HCT116 (cell line): Measurements from ENCODE around the gene OR9G4. TPM values are rescaled to one million over a fixed set of nuclear protein-coding genes. Genes with fewer than 3 reads are reported as not detected.

Experiments
- ATAC-seq: fragments of 200-7000 bp; cut with Tn5 transposase; 2 replicates; pipeline ENCODE4 v1.9.1; 2020; ENCODE audit warnings: mild to moderate bottlenecking, moderate library complexity
- BruUV-seq: library from RNA; stranded (reverse); fragments of 400-500 nt; replicated peaks from 2 replicates; lab custom pipeline; 2021; lab: Mats Ljungman, UMichigan
- CTCF ChIA-PET: fragments of 300-600 bp; sonication (Branson Sonifier 250); formaldehyde crosslinking; loops from one replicate; lab custom pipeline; 2021; ENCODE audit warnings: antibody characterized with exemption; lab: Charles Lee
- POLR2A ChIA-PET: fragments of 300-600, 350-600 bp; sonication (Branson Sonifier 250); formaldehyde crosslinking; loops from one replicate; lab custom pipeline; 2021; ENCODE audit warnings: antibody characterized with exemption; lab: Charles Lee
- RAD21 ChIA-PET, 2 experiments: fragments of 300-600 bp; sonication (Branson Sonifier 250); formaldehyde crosslinking; loops; one replicate each; lab custom pipeline; 2023; ENCODE audit warnings: low total read pairs in 2 of 2; ENCODE audit not compliant: uncharacterized antibody in 2 of 2, unreplicated experiment in 2 of 2, low non-redundant PET in 1 of 2; lab: Charles Lee
- DNase-seq: peaks from one replicate; pipeline ENCODE4 v3.0.0-alpha.2; 2010; ENCODE audit warnings: low read depth, low spot score
- H2AFZ ChIP-seq: fragments of 200-600 bp; shearing (Covaris generic), sonication (generic); 2 replicates; pipeline ENCODE4 v1.6.1; 2017; ENCODE audit warnings: low read depth, mixed run types, mixed read lengths, antibody characterized with exemption, low read length; ENCODE audit not compliant: poor library complexity, severe bottlenecking
- H3K27ac ChIP-seq: 2 replicates; pipeline ENCODE4 v1.5.1; 2012; ENCODE audit warnings: low read depth, low read length
- H3K27me3 ChIP-seq: fragments of 200-600 bp; sonication (generic); 2 replicates; pipeline ENCODE4 v1.6.1; 2016; ENCODE audit warnings: mixed run types, low read length, mixed read lengths; ENCODE audit not compliant: insufficient read depth
- H3K36me3 ChIP-seq, 2 experiments: fragments of 200-500 bp in 1 of 2; fragments of 200-600 bp in 1 of 2; sonication (Bioruptor generic) in 1 of 2; sonication (generic) in 1 of 2; 2 replicates each; pipeline versions ENCODE4 v1.5.1 to v1.6.1; 2014 to 2016; ENCODE audit warnings: low read length in 2 of 2, inconsistent platforms in 1 of 2, mixed read lengths in 1 of 2, mixed run types in 1 of 2; ENCODE audit not compliant: insufficient read depth in 2 of 2, control insufficient read depth in 1 of 2
- H3K4me1 ChIP-seq, 2 experiments: fragments of 200-600 bp in 1 of 2; sonication (generic) in 1 of 2; 2 replicates each; pipeline versions ENCODE4 v1.5.1 to v1.6.1; 2012 to 2017; ENCODE audit warnings: low read length in 2 of 2, inconsistent platforms in 1 of 2, mild to moderate bottlenecking in 1 of 2, mixed read lengths in 1 of 2, mixed run types in 1 of 2, moderate library complexity in 1 of 2; ENCODE audit not compliant: insufficient read depth in 2 of 2, control insufficient read depth in 1 of 2
- H3K4me2 ChIP-seq: fragments of 200-600 bp; sonication (generic); 2 replicates; pipeline ENCODE4 v1.6.1; 2017; ENCODE audit warnings: mixed run types, low read length, mixed read lengths
- H3K4me3 ChIP-seq, 2 experiments: fragments of 200-600 bp in 1 of 2; sonication (generic) in 1 of 2; replicated peaks in 1 of 2; 2 replicates each; pipeline ENCODE4 v1.5.1; 2011 to 2016; ENCODE audit warnings: low read length in 2 of 2, control low read depth in 1 of 2, low read depth in 1 of 2, mild to moderate bottlenecking in 1 of 2, mixed read lengths in 1 of 2, mixed run types in 1 of 2
- H3K79me2 ChIP-seq: fragments of 200-600 bp; sonication (generic); 2 replicates; pipeline ENCODE4 v1.6.1; 2017; ENCODE audit warnings: mild to moderate bottlenecking, mixed run types, low read length, moderate library complexity, mixed read lengths; ENCODE audit not compliant: insufficient read depth
- H3K9ac ChIP-seq: fragments of 200-600 bp; sonication (generic); 2 replicates; pipeline ENCODE4 v1.6.1; 2016; ENCODE audit warnings: low read length, mixed read lengths
- H3K9me2 ChIP-seq: fragments of 200-600 bp; sonication (generic), shearing (Covaris generic); 2 replicates; pipeline ENCODE4 v1.6.1; 2017; ENCODE audit warnings: mixed run types, mild to moderate bottlenecking, moderate library complexity; ENCODE audit not compliant: insufficient read depth
- H3K9me3 ChIP-seq, 2 experiments: fragments of 200-500 bp in 1 of 2; fragments of 200-600 bp in 1 of 2; sonication (Bioruptor generic) in 1 of 2; sonication (generic) in 1 of 2; 2 replicates each; pipeline ENCODE4 v1.6.1; 2014 to 2017; ENCODE audit warnings: low read length in 2 of 2, mixed read lengths in 2 of 2, inconsistent platforms in 1 of 2, low read depth in 1 of 2, mild to moderate bottlenecking in 1 of 2, mixed run types in 1 of 2, moderate library complexity in 1 of 2; ENCODE audit not compliant: control insufficient read depth in 1 of 2, insufficient read depth in 1 of 2
- H4K20me1 ChIP-seq: fragments of 200-600 bp; sonication (generic), shearing (Covaris generic); 2 replicates; pipeline ENCODE4 v1.6.1; 2017; ENCODE audit warnings: mixed run types, mild to moderate bottlenecking, moderate library complexity; ENCODE audit not compliant: insufficient read depth
- ELF1 ChIP-seq: IDR thresholded peaks from 2 replicates; pipeline ENCODE4 v1.6.1; 2012; ENCODE audit warnings: low read depth, borderline replicate concordance
- EZH2 ChIP-seq: fragments of 200-600 bp; sonication (generic); IDR thresholded peaks from 2 replicates; pipeline ENCODE4 v1.6.1; 2017; ENCODE audit warnings: antibody characterized with exemption, mixed run types
- EZH2phosphoT487 ChIP-seq: fragments of 200-600 bp; IDR thresholded peaks from 2 replicates; pipeline ENCODE4 v1.6.1; 2018; ENCODE audit warnings: antibody characterized with exemption, borderline replicate concordance
- FOSL1 ChIP-seq: IDR thresholded peaks from 2 replicates; pipeline ENCODE4 v1.6.1; 2012; ENCODE audit warnings: low read depth
- JUND ChIP-seq: IDR thresholded peaks from 2 replicates; pipeline ENCODE4 v1.6.1; 2012
- POLR2A ChIP-seq: IDR thresholded peaks from 2 replicates; pipeline ENCODE4 v1.7.0; 2011; ENCODE audit warnings: borderline replicate concordance; ENCODE audit not compliant: insufficient read depth, insufficient read length; ENCODE audit errors: extremely low read depth
- POLR2AphosphoS5 ChIP-seq: IDR thresholded peaks from 2 replicates; pipeline ENCODE4 v1.6.1; 2011; ENCODE audit warnings: mild to moderate bottlenecking, low read depth, low read length, moderate library complexity
- RAD21 ChIP-seq: IDR thresholded peaks from 2 replicates; pipeline ENCODE4 v1.6.1; 2012; ENCODE audit warnings: low read depth, mild to moderate bottlenecking
- SIN3A ChIP-seq: IDR thresholded peaks from 2 replicates; pipeline ENCODE4 v1.6.1; 2012; ENCODE audit warnings: low read depth
- SP1 ChIP-seq: IDR thresholded peaks from 2 replicates; pipeline ENCODE4 v1.6.1; 2012; ENCODE audit warnings: low read depth
- SRF ChIP-seq: IDR thresholded peaks from 2 replicates; pipeline ENCODE4 v1.6.1; 2012; ENCODE audit warnings: low read depth
- TCF7L2 ChIP-seq: IDR thresholded peaks from 2 replicates; pipeline ENCODE4 v1.7.0; 2011; ENCODE audit warnings: borderline replicate concordance, inconsistent platforms; ENCODE audit not compliant: insufficient read depth, insufficient read length; ENCODE audit errors: extremely low read depth
- YY1 ChIP-seq: IDR thresholded peaks from 2 replicates; pipeline ENCODE4 v1.6.1; 2011; ENCODE audit warnings: low read length, low read depth, moderate library complexity, mild to moderate bottlenecking; ENCODE audit not compliant: insufficient replicate concordance; ENCODE audit errors: extremely low read depth
- ZFX ChIP-seq: fragments of 450-650 bp; IDR thresholded peaks from 2 replicates; pipeline ENCODE4 v1.6.1; 2017
- intact Hi-C: fragments of 100-400 bp; cut with micrococcal nuclease; formaldehyde crosslinking; loops from 2 replicates; pipeline ENCODE4 v1.10.0; 2022
- total RNA-seq: library from RNA; stranded (reverse); gene quantifications from one replicate; pipeline ENCODE4 v1.2.1, GENCODE V29; 2021; ENCODE audit not compliant: unreplicated experiment
- TF ChIP-seq, protein P1 (sequence below): IDR thresholded peaks from 2 replicates; pipeline ENCODE4 v1.6.1; 2012; ENCODE audit warnings: low read depth
- TF ChIP-seq, protein P2 (sequence below): IDR thresholded peaks from 2 replicates; pipeline ENCODE4 v1.6.1; 2012
- TF ChIP-seq, protein P3 (sequence below), 3 experiments: fragments of 200-600 bp in 1 of 3; sonication (generic) in 1 of 3; IDR thresholded peaks in 2 of 3; conservative IDR thresholded peaks in 1 of 3; 2 replicates each; pipeline ENCODE4 v1.5.1; 2012 to 2017; ENCODE audit warnings: low read depth in 2 of 3, low read length in 2 of 3, antibody characterized with exemption in 1 of 3, borderline replicate concordance in 1 of 3, control low read depth in 1 of 3, mild to moderate bottlenecking in 1 of 3, mixed read lengths in 1 of 3, mixed run types in 1 of 3, moderate library complexity in 1 of 3; ENCODE audit not compliant: insufficient read depth in 1 of 3
- TF ChIP-seq, protein P4 (sequence below): IDR thresholded peaks from 2 replicates; pipeline ENCODE4 v1.6.1; 2012

OR9G4 gene
- total RNA-seq, 1 experiment from 2014 or later = not detected

DNA sequence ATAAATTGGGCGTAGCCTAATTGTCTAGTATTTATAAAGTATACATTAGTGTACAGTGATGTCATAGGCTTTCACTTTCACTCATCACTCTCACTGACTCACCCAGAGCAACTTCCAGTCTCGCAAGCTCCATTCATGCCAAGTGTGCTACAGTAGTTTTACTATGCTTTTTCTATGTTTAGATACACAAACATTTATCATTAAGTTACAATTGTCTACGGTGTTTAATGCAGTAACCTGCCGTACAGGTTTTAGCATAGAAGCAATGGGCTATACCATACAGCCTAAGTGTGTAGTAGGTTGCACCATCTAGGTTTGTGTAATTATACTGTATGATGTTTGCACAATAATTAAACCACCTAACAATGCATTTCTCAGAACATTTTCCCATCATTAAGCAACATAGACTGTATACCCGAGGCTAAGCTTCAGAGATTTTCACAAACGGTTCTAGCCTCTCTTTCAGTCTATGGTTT lies 32.1 kb downstream of the OR9G4 start:
- H3K9ac ChIP-seq = no peak overlapping the region
- no peak overlapping the region for H2AFZ ChIP-seq
- BruUV-seq = no TSS peak
- H3K4me1 ChIP-seq = no peaks in the 10 kb centered on the region
- no peaks in the 10 kb centered on the region for H3K79me2 ChIP-seq
- no peak overlapping the region for H3K4me2 ChIP-seq
- ChIA-PET RAD21 (no interaction called here), CTCF (no interaction called here), POLR2A (no interaction called here)
- no peak overlapping the region for H3K4me3 ChIP-seq
- no peaks in the 10 kb centered on the region for H4K20me1 ChIP-seq
- intact Hi-C loops = no loop called here
- DNase-seq (no peak), ATAC-seq (no peak)
- no peak overlapping the region for H3K27ac ChIP-seq
- TF ChIP-seq, protein P1, sequence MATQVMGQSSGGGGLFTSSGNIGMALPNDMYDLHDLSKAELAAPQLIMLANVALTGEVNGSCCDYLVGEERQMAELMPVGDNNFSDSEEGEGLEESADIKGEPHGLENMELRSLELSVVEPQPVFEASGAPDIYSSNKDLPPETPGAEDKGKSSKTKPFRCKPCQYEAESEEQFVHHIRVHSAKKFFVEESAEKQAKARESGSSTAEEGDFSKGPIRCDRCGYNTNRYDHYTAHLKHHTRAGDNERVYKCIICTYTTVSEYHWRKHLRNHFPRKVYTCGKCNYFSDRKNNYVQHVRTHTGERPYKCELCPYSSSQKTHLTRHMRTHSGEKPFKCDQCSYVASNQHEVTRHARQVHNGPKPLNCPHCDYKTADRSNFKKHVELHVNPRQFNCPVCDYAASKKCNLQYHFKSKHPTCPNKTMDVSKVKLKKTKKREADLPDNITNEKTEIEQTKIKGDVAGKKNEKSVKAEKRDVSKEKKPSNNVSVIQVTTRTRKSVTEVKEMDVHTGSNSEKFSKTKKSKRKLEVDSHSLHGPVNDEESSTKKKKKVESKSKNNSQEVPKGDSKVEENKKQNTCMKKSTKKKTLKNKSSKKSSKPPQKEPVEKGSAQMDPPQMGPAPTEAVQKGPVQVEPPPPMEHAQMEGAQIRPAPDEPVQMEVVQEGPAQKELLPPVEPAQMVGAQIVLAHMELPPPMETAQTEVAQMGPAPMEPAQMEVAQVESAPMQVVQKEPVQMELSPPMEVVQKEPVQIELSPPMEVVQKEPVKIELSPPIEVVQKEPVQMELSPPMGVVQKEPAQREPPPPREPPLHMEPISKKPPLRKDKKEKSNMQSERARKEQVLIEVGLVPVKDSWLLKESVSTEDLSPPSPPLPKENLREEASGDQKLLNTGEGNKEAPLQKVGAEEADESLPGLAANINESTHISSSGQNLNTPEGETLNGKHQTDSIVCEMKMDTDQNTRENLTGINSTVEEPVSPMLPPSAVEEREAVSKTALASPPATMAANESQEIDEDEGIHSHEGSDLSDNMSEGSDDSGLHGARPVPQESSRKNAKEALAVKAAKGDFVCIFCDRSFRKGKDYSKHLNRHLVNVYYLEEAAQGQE = no peak
- TF ChIP-seq POLR2A = no peak
- no peak for TF ChIP-seq FOSL1
- no peak for TF ChIP-seq EZH2phosphoT487
- no peak for TF ChIP-seq EZH2
- TF ChIP-seq POLR2AphosphoS5 = no peak
- TF ChIP-seq, protein P2, sequence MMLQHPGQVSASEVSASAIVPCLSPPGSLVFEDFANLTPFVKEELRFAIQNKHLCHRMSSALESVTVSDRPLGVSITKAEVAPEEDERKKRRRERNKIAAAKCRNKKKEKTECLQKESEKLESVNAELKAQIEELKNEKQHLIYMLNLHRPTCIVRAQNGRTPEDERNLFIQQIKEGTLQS = no peak
- no peak for TF ChIP-seq RAD21
- no peak for TF ChIP-seq ZFX
- no peak for TF ChIP-seq YY1
- TF ChIP-seq SP1 = no peak
- no peak for TF ChIP-seq SIN3A
- no peak for TF ChIP-seq ELF1
- TF ChIP-seq TCF7L2 = no peak
- TF ChIP-seq, protein P3, sequence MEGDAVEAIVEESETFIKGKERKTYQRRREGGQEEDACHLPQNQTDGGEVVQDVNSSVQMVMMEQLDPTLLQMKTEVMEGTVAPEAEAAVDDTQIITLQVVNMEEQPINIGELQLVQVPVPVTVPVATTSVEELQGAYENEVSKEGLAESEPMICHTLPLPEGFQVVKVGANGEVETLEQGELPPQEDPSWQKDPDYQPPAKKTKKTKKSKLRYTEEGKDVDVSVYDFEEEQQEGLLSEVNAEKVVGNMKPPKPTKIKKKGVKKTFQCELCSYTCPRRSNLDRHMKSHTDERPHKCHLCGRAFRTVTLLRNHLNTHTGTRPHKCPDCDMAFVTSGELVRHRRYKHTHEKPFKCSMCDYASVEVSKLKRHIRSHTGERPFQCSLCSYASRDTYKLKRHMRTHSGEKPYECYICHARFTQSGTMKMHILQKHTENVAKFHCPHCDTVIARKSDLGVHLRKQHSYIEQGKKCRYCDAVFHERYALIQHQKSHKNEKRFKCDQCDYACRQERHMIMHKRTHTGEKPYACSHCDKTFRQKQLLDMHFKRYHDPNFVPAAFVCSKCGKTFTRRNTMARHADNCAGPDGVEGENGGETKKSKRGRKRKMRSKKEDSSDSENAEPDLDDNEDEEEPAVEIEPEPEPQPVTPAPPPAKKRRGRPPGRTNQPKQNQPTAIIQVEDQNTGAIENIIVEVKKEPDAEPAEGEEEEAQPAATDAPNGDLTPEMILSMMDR (IDR thresholded peaks at IDR 0.05 in 2 of 3, conservative IDR thresholded peaks at IDR 0.05 in 1 of 3; ENCODE audit: borderline replicate concordance in 1 of 3, insufficient read depth in 1 of 3, low read depth in 2 of 3, low read length in 2 of 3) = no peak
- TF ChIP-seq JUND = no peak
- TF ChIP-seq SRF = no peak
- TF ChIP-seq, protein P4, sequence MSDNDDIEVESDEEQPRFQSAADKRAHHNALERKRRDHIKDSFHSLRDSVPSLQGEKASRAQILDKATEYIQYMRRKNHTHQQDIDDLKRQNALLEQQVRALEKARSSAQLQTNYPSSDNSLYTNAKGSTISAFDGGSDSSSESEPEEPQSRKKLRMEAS = no peak
- H3K9me2 ChIP-seq = no peaks in the 10 kb centered on the region
- H3K36me3 ChIP-seq = no peaks in the 10 kb centered on the region
- peaks cover 13 to 15% of the 10 kb centered on the region in 2 experiments; a peak in 2 of 4 replicates for H3K9me3 ChIP-seq
- H3K27me3 ChIP-seq = no peaks in the 10 kb centered on the region
